Choroid plexus epithelial cell (primary cell): ENCODE data around the gene SLC1A3.

ENCODE experiments used
- DNase-seq: peaks from one replicate; pipeline ENCODE4 v3.0.0-alpha.2; 2010; ENCODE audit warnings: low read depth
- H3K4me3 ChIP-seq: 2 replicates; pipeline ENCODE4 v1.5.1; 2011; ENCODE audit warnings: low read depth, mild to moderate bottlenecking, control low read depth, low read length, moderate library complexity
- TF ChIP-seq, protein P1 (sequence below): conservative IDR thresholded peaks from 2 replicates; pipeline ENCODE4 v1.5.1; 2011; ENCODE audit warnings: low read depth, mild to moderate bottlenecking, control low read depth, inconsistent platforms, low read length, moderate library complexity

The SLC1A3 gene

DNA sequence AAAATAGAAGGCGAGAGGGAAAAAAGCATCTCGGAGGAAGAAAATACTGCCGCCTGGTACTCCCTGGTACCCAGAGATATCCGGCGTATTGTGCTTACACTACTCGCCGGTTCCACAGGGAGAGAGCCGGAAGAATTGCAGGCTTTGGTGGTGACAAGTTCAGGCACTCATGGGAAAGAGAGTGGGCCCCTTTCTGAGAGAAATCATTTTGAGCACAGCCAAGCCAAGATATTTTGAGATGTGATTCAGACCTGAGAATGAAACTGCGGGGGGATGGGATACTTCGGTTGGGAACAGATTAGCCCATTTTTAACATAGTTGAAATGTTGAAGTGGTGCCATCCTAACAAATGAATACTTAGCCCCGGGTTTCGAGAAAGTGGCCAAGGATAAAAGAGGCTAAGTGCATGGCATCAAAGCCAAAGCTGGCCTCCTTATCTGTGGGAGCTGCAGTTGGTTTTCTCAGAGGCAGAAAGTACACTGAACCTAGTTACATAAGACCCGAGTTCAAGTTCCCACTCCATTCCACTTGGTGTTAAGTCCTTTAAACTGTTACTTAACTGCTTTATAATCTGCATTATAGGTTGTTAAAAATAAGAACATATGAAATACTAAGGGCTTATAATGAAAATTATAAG lies 62.7 kb downstream of the SLC1A3 start:
- TF ChIP-seq, protein P1, sequence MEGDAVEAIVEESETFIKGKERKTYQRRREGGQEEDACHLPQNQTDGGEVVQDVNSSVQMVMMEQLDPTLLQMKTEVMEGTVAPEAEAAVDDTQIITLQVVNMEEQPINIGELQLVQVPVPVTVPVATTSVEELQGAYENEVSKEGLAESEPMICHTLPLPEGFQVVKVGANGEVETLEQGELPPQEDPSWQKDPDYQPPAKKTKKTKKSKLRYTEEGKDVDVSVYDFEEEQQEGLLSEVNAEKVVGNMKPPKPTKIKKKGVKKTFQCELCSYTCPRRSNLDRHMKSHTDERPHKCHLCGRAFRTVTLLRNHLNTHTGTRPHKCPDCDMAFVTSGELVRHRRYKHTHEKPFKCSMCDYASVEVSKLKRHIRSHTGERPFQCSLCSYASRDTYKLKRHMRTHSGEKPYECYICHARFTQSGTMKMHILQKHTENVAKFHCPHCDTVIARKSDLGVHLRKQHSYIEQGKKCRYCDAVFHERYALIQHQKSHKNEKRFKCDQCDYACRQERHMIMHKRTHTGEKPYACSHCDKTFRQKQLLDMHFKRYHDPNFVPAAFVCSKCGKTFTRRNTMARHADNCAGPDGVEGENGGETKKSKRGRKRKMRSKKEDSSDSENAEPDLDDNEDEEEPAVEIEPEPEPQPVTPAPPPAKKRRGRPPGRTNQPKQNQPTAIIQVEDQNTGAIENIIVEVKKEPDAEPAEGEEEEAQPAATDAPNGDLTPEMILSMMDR: no peak
- DNase-seq: no peak
- no peak overlapping the region for H3K4me3 ChIP-seq

DNA sequence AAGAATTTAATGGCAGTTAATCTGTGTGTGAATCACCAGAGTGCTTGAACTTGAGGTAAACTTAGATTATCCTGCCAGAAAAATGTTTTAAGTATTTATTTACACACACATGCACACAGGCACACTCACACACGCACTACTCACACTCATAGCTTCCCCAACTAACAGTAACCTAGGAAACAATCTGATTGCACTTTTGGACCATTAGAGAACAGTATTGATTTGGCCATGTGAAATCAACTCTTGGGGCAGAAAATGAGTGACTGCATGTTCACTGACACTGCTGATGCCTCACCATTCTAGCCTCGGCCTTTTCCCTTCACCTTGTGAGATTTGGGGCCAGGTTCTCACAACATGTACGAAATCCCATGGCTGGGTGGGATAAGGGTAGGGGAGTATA lies 64.1 kb downstream of the SLC1A3 start:
- no peak for DNase-seq
- H3K4me3 ChIP-seq: no peak overlapping the region
- TF ChIP-seq, protein P1: no peak

DNA sequence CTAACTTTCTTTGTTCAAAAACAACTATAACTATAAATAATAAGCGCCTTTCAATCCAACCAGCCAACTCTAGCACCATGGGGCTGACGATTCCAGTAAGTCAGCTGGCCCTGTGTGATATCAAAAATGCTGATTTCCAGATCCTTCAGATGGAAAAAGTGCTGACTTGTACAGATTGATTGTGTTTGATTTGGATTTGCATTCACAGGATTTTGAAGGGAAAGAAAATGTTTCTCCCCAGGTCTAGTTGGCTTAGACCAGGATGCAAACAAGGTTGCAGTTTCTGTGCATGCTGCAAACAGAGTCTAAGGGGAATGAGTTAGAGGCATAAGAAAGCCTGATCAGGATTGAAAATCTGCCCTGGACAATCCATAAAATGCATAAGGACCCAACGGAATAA lies 68.9 kb downstream of the SLC1A3 start:
- TF ChIP-seq, protein P1: no peak
- DNase-seq: no peak
- H3K4me3 ChIP-seq: no peak overlapping the region

DNA sequence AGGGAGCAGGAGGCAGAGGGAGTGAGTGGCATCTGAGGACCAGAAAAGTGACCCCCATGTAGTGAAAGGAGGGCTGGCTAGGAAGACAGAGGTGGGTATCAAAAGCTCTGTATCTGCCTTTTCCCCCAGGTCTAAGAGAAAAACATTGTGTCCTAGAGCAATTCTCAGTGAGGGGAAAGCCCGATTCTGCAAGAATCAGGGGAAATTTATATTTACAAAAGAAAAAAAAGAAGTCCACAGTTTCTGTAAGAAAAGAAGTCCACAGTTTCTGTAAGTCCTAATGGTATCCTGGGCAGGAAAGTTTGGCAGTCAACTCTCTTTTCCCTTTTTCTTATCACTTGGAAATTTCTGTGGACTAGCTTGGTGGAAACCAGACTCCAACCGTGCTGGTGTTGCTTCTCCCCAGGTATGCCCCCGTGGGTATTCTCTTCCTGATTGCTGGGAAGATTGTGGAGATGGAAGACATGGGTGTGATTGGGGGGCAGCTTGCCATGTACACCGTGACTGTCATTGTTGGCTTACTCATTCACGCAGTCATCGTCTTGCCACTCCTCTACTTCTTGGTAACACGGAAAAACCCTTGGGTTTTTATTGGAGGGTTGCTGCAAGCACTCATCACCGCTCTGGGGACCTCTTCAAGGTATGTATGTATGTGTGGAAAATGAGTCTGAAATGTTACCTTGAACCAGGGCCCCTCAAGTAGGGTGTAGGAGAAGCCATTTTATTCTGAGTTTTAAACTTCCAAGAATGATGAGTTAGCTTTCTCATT lies 73.0 kb downstream of the SLC1A3 start:
- TF ChIP-seq, protein P1: no peak

DNA sequence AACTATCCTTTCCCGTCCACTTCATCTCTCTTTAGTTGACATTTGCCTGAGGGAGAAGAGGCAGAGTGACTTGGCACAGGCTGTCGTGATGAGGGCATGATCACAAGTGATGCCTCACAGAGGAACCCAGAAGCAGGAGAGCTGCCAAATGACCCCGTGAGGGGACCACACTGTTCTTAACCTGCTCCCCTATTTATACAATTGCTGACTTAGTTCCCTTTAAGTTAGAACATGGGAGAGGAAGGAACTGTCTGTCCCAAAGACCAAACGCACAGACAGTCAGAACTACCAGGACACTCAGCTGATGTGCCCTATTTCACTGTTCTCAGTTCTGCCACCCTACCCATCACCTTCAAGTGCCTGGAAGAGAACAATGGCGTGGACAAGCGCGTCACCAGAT lies 73.7 kb downstream of the SLC1A3 start:
- no peak for DNase-seq
- TF ChIP-seq, protein P1: no peak
- H3K4me3 ChIP-seq: no peak overlapping the region

More for the DNA sequence above, 73.0 kb downstream of the SLC1A3 start:
- DNase-seq: no peak
- H3K4me3 ChIP-seq: no peak overlapping the region

DNA sequence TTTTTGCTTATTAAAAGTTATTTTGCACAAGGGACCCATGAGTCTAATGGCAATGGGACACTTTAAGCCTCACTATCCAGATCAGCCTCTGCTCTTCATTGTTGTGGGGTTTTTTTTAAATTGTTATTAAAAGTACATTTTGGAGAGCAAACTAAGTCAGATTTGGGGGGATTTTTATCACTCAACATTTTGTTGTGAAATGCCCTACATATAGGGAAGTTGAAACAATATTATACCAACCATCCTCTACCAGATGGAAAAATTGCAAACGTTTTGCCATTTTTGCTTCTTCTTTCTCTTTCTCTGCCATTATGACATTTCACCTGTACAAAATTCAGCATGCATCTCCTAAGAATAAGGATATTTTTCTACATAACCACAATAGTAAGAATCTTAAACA lies 75.3 kb downstream of the SLC1A3 start:
- no peak for DNase-seq
- TF ChIP-seq, protein P1: no peak
- H3K4me3 ChIP-seq: no peak overlapping the region

DNA sequence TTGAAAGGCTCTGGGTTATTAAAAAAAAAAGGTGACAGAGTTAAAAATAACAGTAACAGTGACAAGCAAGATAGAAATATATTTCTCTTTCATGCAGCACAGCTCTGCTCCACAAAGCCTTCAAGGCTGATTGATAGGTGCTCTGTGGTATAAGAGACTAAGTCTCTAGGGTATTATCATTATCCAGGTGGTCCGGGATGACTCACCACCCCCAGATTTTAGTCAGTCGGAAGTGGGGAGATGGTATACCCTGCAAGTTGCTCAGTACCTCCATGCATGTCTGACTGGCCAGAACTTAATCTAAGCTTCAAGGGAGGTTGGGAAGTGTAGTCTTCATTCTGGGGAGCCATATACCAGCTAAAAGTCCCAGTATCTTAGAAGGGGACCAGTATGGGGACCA lies 76.1 kb downstream of the SLC1A3 start:
- DNase-seq: no peak
- H3K4me3 ChIP-seq: no peak overlapping the region
- TF ChIP-seq, protein P1: no peak
